HG03571 (cell line): Measurements from ENCODE around the gene GGT6.

Source experiments
- ATAC-seq: cut with Tn5 transposase; IDR thresholded peaks from one replicate; pipeline ENCODE4 v1.9.1; 2021; ENCODE audit not compliant: unreplicated experiment

Gene GGT6

DNA sequence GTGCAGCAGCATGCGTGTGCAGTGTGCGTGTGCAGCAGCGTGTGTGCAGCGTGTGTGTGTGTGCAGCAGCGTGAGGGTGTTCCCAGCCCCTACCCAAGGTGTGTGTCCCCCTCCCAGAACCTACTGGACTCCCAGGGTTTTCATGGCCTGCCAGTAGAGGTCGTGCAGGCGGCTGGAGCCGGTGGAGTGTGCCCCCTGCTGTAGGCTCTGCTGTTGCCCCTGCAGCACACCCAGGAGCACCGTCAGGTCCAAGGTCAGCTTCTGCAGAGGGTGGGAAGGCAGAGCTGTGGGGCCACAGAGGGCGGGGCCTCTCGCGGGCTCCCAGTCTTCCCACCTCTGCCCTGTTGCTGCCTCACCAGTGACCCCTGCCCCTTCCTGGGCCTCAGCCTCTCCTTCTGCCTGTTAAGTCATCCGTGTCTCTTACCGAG is 20.1 kb downstream of the GGT6 start:
- no peak for ATAC-seq

DNA sequence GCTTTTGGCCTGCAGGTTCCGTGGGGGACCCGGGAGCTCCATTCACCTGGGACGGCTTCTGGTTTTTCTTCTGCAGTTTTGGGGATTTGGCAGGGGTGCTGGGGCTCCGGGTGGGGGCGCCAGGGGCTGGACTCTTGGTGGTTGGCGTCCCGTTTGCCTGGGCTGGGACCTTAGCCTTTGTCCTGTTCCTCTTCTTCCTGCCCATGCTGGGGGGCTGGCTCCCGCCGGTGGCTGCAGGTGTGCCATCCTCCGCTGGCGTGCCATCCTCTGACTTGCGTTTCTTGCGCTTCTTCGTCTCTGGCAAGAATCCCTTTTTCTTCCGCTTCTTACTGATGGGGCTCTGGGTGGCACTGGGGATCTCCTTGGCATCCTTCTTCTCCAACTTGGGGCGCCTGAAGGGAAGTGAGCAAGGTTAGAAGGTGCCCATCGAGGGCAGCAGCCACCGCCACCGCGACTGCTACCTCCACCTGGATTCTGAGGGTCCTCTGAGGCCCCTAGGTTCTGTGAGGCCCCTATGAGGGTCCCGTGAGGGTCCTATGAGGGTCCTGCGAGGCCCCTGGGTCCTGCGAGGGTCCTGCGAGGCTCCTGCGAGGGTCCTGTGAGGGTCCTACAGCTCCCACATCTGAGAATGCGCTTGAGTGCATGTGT is 20.7 kb downstream of the GGT6 start:
- ATAC-seq, result no peak

DNA sequence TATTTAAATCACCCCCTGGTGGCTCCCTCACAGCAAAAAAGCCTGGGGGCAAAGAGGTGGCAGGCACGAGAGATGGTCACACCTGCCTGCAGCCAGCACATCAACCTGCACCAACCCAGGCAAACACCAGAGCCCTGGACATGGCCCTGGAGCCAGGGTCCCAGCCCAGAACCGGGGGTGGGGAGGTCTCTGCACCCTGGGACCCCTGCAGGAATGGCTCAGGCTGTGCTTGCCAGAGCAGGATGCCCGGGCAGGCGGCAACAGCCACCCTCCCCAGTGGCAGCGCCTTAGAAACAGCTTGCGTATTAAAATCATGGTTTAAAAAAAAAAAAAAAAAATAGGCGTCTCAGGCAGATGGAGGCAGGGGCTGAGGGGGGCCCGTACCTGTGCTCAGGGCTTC is 21.4 kb downstream of the GGT6 start:
- no peak for ATAC-seq

DNA sequence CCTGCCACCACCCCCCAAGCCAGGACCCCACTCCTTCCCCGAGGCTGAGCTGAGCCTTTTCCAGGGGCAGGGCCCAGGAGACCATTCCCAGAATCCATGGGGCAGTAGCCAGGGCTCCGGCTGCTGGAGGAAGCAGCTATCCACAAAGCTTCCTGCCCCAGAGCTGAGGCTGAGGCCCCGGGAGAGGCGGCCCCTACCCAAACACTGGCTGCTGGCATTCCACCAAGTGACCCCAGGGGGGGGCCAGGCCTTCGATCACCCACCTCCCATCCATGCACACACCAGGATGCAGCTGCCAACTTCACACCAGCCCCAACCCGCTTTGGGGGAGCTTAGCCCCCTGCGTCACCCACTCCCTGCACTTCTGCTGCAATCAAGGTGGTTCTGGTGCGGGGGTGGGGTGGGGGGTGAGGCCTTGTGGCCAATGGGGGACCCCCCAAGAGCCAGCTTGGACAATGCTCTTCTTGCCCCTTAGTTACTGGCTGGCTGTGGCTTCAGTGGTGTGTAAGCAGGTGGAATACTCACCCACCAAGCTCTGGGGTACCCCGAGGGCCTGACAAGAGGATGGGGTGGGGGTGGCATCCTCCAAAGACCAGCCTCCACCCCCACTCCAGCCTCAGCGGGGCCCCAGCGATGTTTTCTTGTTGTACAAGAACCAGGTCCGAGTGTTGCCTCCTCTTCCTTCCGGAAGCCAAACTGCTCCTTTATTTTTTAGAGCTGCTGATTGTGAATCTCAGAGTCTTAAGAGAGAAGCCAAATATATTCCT is 22.0 kb downstream of the GGT6 start:
- no peak for ATAC-seq

DNA sequence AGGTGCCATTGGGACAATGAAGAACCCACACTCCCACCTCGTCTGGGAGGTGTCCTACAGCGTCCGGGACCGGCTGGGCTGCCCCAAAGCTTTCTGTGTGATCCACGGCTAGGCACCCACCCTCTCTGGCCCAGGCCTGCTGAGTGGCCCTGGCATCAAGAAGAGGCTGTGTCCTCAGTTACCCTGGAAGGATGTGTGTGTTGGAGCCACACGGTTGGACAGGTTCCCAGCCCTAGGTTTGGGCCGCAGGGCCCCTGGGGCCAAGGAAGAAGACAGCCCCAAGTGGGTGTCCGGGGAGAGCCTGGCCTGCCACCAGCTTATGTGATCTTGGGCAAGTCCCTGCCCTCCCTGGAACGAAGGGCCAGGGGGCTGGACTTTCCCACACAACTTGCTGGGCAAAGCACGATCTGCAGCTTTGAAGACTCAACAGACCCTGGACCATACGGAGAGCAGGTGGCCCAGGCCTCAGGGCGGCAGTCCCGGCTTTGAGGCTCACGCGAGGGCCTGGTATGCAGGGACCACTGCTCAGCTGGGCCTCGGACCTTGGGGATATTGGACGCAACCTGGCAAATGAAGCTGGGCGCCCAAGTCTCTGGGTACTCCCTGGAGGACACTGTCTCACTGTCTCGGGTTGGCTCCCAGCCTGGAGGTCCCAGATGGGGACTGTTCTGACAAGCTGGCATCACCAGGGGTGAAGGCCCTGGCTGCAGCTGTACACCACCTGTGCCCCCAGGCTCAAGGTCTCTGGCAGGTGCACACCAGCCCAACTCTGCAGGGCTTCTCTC is 22.7 kb downstream of the GGT6 start:
- ATAC-seq, result no peak

DNA sequence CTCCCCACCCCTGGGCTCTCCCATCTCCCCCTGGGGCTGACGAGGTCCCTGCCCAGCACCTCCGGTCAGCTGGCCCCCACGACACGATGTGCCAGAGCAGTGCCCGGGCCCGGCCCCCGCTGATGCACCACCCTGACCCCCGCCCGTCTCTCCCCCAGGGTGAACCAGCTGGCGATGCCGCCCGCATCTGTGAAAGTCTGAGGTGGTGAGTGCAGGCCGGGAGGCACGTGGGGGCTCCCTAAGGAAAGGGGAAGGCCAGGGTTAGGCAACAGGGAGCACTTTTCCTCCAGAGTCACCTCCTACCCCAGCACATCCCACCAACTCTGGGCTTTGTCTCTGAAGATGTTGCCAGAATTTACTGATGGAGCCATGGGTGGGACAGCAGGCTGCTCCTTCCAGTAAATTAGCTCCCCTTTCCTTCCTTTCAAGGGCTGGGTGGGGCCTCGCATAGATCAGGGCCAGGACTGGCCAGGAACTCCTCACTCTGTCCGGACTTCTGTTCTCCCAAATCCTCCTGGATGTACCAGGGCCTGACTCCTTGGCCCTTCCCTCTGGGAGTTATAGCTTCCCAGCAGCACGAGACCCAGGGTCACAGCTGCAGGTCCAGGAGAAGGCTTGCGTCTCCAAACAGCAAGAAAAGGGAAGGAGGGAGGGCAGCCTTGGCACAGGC is 23.5 kb downstream of the GGT6 start:
- ATAC-seq, result no peak

DNA sequence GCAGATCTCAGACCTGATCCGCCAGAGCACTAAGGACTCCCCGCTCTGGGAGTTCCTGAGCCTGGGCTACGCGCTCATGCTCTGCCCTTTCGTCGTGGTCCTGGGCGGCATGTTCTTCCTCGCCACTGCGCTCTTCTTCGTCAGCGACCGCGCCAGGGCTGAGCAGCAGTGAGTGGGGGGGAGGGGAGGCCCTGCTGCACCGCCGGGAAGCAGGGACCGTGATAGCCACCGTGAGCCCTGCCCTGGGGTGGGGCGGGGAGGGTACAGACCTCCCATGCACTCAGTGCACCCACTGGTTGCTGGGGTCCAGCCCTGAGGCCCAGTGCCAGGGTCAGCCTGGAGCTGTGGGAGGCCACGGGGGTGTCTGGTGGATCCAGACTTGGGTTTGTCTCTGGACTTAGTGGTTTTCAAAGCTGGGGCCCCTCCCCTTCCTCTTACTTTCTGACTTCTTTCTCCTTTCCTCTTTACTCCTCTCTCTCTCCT is 24.1 kb downstream of the GGT6 start:
- no peak for ATAC-seq

DNA sequence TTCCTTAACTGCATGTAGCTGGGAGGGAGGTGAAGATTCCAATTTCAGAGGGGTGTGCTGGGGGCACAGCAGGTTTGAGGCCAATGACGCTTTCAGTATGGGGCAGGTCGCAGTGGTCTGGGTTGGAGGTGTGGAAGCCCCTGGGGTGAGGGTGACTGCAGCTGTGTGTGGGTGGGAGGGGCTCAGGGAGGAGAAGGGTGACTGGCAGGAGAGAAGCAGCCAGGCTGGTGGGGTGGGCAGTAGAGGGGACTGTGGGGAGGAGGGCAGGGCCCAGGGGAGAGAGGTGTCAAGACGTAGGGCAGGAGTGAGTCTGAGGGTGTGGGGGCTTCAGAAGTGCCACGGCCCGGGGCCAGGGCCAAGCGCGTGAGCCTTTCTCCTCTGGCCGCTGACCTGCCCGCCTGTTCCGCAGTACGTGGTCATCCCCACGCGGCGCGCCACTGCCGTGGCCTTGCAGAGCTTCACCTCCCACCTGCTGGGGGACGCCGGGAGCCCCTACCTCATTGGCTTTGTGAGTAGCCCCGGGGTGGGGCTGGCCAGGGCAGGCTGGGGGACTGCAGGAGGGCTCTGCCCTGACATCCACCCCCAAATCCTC is 24.6 kb downstream of the GGT6 start:
- ATAC-seq, result no peak

DNA sequence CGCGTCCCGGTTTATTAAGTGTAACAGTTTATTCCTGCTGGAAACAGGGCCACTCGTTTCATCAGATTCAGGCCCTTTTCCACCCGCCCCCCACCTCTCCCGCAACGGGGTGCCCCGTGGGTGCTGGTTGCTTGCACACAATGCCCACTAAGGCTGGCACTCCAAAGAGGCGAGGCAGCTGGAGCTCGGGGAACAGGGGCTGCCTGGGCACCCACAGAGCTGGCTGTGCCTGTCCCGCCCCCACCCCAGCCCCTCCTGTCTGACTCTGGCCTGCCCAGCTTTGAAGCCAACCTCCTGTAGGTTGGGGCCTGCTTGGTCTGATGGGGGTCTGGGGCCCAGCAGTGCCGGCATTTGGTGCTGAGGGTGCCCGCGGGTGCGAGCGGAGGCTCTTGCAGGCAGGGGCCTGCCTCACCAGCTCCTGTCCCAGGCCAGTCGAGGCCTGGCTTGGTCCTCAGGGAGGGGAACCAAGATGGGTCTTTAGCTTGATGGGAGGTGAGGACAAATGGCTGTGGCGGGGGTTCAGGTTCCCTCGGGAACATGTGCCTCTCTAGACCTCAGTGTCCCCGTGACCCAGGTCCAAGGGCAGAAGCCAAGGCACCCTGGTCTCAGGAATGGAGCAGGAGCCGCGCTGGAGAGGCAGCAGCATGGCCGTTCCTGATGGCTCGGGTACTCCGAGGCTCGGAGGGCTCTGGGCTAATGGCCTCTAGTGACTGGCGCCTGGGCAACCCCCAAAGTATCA is 25.3 kb downstream of the GGT6 start:
- no peak for ATAC-seq

DNA sequence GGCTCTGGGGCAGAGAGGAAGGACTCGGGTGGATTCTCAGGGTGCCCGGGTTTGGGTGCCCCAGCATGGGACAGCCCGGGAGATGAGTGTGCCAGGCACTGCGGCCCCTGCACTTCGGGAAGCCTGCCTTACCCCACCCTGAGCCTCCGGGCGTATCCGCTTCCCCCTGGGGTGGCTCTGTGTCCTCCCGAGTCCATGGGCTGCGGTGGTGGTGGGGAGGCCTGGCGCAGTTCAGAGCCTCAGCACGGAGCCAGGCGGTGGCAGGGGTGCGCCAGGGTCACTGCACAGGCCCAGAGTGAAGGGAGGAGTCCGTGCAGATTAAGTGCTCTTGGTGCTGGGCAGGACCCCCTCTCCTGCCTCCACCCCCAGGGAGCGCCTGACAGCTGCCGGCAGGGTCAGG is 25.9 kb downstream of the GGT6 start:
- no peak for ATAC-seq

DNA sequence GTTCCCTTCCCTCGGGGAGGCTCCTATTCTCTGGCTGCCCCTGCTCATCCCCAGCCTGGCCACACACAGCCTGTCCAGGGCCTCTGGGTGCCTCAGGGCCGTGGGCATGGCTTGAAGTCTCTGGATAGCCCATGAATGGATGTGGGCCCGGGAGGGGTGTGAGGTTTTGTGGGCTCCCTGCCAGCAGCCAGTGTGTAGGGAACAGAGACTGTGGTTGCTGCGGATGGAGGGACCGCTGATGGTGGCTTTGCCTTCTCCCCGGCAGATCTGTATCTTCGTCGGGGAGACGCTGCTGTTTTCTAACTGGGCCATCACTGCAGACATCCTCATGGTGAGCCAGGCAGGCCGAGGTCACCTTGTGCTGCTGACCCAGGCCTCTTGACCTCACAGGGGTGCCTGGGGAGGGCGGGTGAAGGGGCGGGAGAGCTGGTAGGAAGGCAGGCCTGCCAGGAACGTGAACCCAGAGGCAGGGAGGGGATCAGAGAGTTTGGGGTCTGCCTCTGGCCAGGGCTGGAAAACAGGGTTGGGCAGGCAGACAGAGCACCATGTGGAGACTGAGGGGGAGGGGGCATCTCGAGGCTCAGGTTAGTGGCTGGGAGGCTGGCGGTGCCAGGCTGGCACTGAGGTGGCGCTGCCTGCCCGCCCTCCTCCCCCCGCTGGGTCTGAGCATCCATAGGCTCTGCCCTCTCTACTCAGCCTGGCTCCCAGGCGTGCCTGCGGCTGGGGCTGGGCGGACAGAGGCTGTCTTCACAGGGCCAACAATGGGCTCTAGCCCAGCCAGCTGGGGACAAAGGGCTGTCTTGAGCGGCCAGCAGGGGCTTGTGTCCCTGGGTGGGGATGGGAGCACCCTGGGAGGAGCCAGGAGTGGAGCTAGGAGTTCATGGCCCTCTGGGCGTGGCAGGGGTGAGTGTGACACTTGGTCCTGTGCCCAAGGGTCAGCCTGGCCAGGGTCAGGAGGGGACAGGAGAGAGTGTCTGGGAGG is 26.6 kb downstream of the GGT6 start:
- ATAC-seq, result no peak

DNA sequence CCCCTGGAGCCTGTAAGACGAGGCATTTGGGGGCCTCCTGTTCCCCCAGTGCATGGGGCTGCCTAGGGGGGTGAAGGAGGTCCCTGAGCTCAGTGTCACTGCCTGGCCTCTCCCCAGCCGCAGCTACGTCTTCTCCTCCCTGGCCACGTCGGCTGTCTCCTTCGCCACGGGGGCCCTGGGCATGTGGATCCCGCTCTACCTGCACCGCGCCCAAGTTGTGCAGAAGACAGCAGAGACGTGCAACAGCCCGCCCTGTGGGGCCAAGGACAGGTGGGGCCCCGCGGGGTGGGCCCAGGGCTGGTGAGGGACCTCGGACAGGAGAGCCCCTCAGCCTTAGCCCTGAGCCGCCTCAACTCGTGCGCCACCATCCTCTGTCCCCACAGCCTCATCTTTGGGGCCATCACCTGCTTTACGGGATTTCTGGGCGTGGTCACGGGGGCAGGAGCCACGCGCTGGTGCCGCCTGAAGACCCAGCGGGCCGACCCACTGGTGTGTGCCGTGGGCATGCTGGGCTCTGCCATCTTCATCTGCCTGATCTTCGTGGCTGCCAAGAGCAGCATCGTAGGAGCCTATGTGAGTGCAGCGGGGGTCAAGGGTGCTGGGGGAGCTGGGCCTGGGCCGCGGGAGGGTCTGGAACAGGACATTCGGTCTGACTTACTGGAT is 27.4 kb downstream of the GGT6 start:
- ATAC-seq, result no peak

DNA sequence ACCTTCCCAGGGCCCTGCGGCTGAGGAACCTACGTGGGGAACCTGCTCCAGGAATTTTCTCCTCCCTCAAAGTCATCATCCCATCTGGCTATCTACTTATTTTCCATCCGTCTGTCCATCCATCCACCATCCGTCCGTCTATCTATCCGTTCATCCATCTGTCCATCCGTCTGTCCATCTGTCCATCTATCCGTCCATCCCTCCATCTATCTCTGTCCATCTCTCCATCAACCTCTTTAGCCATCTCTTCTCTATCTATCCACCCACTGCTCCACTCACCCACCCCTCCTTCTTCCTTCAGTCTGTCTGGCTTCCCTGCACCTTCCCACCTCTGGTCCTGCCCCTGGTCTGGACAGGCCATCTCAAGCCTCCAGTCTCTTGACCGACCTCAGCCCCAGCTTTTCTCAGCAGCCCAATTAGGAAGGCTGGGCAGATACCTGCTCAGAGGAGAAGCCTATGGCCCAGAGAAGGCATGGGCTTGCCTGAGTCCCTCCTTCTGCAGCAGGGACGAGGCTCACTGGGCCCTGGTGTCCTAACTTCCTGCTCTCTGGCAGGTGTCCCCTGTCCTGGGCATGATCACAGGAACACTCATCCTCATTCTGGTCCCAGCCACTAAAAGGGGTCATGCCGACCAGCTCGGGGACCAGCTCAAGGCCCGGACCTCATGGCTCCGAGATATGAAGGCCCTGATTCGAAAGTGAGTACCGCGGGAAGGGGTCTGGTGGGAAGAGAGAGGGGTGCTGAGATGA is 28.2 kb downstream of the GGT6 start:
- no peak for ATAC-seq

DNA sequence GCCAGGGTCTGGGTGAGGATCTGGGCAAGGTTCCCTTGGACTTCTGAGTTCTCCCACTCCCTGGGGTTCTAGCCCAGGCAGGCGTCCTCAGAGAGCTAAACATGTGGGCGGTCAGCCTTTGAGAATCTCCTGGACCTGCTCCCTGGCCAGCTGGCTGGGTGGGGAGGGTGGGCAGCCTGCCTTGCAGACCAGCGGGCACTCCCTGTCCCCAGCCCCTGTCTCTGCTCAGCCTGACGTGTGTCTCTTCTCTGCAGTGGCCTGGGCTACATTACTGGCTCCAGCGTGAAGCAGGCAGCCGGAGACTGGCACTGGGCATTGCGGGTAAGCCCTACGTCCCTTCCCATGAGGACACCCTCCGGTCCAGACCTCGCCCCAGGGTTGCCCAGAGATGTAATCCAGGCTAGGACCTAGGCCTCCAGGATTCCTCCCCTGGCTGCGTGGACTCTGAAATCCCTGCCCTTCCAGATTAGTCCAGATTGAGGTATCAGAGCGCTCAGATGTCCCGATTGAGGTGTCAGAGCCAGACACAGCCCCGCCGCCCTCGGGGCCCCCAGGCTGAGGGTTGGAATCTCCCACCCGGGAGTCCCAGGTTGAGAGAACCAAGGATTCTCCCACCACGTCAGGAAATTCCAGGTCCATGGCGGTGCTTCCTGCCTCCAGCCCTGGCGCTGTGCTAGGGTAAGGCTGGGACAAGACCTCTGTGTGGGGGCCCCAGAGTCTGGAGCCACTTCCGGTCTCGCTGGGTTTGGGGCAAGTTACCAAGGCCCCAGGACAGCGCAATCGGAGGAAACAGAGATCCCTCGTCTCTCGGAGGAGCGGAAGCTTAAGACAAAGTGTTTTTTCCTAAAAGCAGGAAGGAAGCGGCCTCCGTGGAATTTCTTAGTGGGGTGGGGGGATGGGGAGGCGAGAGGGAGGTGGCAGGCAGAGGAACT is 29.3 kb downstream of the GGT6 start:
- ATAC-seq, result no peak

DNA sequence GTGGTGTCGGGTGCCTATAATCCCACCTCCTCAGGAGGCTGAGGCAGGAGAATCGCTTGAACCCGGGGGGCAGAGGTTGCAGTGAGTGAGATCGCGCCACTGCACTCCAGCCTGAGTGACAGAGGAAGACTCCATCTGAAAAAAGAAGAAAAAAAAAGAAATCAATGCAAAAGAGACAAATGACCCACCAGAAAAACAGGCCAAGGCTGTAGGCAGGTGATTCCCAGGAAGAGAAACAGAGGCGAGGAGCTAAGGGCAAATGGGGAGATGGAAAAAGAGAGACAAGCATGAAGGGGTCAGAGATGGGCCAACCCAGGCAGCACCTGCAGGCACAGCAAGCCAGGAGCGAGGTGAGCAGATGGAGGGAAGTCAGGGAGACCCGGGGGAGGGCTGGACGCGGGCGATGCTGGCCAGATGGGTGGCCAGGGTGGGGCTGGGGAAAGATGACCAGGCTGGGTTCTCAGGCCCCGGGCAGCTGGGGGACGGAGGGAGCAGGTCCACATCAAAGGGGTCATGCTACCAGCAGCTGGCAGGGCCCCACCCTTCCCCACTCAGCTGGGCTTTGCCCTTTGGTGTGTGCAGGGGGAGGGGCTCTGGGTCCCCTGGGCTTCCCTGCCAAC is 30.7 kb downstream of the GGT6 start:
- no peak for ATAC-seq

DNA sequence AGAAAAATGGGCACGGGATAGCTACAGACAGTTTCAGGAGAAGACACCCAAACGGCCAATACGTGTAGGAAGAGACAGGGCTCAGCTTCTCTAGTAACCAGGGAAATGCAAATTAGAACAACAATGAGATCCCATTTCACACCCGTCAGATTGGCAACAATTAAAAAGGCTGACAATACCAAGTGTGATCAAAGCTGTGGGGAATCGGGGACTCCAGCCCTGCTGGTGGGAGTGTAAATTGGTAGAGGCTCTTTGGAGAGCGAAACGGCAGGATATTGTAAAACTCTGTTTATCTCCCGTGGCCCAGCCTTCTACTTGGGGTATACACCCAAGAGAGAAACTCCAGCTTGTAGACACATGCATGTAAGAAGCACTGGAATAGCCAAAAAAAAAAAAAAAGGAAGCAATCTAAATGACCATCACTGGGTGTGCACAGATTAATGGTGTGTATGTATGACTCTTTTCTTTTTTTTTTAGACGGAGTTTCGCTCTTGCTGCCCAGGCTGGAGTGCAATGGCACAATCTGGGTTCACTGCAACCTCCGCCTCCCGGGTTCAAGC is 32.7 kb downstream of the GGT6 start:
- ATAC-seq, result no peak
